HG03469 (cell line): Measurements from ENCODE around the gene KLHL18.
"Not testable (repeated sequence)": the region's sequence is repeated elsewhere in the genome, so short reads cannot be mapped to it uniquely, and the experiment has no call there.

Experiments used
- ATAC-seq: cut with Tn5 transposase; IDR thresholded peaks from one replicate; pipeline ENCODE4 v1.9.1; 2021; ENCODE audit warnings: mild to moderate bottlenecking, moderate library complexity, moderate number of reproducible peaks; ENCODE audit not compliant: unreplicated experiment

KLHL18 gene

GRCh38 chr3:47310391-47310790, 27.6 kb downstream of the KLHL18 start:
- ATAC-seq: no peak

GRCh38 chr3:47313341-47314055, 30.8 kb downstream of the KLHL18 start:
- ATAC-seq: no peak

GRCh38 chr3:47314056-47314764, 31.5 kb downstream of the KLHL18 start:
- no peak for ATAC-seq

DNA sequence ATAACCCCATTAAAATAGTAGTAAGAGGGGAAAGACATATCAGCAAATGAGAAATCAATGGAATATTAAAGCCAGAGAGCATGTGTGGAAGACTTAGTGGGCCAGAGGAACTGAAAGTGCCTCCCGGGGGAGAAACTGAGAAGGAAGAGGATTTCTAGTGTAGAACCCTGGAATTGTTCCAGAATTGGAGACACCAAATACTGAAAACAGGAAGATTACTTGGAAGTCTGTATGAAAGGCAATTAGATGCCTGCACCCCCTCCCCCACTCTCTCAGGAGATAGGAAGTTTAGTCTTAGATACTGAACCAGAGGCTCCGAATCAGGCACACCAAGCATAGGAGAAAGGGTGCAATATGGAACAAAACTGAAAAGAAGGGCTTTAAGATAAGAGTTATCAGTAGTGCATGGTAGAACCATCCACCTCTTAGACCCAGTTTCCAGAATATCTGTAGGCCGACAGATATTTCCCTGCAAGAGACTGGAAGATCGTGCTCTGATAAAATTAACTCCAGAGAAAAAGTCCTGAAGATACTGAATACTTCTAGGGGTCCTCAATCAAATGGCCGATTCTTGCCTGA, 32.4 kb downstream of the KLHL18 start:
- ATAC-seq: no peak

DNA sequence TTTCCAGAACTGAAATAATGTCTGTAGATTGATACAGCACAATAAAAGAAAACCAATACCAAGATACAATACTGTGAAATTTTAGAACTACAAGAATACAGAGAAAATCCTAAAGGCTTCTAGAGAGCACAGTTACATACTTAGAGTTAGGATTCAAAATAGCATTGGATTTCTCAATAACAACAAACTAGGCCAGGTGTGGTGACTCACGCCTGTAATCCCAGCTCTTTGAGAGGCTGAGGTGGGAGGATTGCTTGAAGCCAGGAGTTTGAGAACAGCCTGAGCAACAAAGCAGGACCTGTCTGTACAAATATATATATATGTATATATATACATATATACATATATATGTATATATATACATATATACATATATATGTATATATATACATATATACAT, 33.4 kb downstream of the KLHL18 start:
- ATAC-seq: not testable (repeated sequence)

- ATAC-seq: no peak
These were observed 36.2 kb downstream of the KLHL18 start for GRCh38 chr3:47318916-47319315.

DNA sequence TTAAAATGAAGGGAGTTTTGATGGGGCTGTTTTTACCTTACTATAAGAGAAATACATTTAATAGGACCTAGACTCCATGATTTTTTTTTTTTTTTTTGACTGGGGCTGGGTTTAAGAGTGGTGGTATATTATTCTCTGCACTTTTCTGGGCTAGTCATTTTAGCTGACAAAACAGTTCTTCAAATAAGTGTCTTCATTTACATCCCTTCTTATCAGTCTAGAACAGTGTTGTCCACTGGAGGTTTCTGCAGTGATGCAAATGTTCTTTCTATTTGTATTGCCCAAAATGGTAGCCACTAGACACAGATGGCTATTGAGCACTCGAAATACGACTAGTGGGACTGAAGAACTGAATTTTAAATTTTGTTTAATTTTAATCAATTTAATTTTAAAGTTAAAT, 37.2 kb downstream of the KLHL18 start:
- ATAC-seq: no peak

GRCh38 chr3:47323431-47324277, 40.9 kb downstream of the KLHL18 start:
- no peak for ATAC-seq

GRCh38 chr3:47324278-47324865, 41.6 kb downstream of the KLHL18 start:
- no peak for ATAC-seq

DNA sequence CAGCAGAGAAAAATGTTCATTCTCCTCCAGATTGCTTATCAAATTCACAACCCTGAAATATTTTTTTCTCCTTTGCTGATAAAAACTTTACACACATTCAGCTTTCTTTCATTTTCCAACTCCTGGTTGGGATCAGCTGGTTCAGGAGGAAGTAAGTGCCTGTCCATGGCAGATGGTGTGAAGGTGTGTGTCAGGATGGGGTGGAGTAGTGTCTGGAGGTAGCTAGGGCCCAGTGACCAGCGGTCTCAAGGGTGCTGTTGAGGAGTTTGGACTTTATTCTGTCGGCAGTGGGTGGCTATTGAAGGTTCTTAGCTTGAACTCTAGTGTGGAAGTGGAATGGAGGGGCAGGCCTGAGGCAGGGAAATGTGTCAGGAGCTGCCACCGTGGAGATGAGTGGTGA, 51.2 kb downstream of the KLHL18 start:
- ATAC-seq: no peak

DNA sequence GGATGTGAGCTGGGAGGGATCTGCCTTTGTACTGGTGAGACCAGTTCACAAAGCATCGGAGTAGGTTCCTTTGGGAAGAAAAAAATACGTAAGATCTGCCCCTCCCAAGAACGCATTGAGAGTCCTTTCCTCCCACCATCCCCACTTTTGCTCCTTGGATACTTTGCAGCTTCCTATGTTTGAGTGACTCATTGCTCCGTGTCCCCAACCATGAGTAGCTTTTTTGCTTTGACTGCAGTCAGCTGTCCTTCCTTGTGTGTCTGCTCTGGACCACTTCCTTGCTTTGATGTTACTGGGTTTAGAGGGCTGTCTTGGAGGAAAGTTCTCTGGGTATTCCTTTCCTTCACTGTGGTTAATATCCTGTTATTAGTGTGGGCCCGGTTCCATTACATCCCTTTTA, 54.9 kb downstream of the KLHL18 start:
- no peak for ATAC-seq

DNA sequence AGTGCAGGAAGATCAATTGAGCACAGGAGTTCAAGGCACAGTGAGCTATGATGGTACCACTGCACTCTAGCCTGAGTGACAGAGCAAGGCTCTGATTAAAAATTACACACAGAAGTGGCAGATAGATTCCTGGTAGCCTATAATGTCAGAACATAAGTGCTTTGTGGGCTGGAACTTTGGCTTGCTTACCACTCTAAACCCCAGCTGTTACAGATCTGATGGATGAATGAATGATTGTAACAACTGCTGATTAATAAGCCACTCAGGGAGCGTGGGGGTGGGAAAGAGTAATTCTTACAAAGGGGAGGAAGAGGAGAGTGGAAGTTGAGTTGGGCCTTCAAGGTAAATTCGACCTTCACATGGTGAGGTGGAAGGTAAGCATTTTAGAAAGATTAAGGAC, 57.2 kb downstream of the KLHL18 start:
- ATAC-seq: no peak

GRCh38 chr3:47340866-47341265, 58.1 kb downstream of the KLHL18 start:
- no peak for ATAC-seq

DNA sequence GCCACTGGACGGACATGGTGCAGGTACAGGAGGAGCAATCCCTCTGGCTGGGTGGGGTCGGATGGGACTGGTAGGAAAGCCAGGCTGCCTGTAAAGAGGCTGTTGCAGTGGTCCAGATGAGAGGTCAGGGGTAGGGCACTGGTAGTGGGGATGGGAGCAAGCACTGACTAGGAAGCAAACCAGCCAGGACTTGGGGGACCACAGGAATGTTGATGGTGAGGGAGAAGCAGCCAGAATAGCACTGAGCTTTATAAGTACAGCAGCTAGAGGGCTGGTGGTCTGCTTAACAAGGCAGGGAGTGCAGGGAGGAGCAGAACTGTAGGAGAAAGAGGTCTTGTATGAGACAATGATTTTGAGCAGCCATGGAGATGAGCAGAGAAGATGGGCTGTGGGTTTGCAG, 59.4 kb downstream of the KLHL18 start:
- no peak for ATAC-seq

GRCh38 chr3:47342812-47343211, 60.1 kb downstream of the KLHL18 start:
- no peak for ATAC-seq

- ATAC-seq: no peak
These were observed 60.8 kb downstream of the KLHL18 start for GRCh38 chr3:47343471-47343971.

GRCh38 chr3:47344971-47345370, 62.2 kb downstream of the KLHL18 start:
- ATAC-seq: no peak

GRCh38 chr3:47347217-47347801, 64.6 kb downstream of the KLHL18 start:
- ATAC-seq: peak; percentile 63

DNA sequence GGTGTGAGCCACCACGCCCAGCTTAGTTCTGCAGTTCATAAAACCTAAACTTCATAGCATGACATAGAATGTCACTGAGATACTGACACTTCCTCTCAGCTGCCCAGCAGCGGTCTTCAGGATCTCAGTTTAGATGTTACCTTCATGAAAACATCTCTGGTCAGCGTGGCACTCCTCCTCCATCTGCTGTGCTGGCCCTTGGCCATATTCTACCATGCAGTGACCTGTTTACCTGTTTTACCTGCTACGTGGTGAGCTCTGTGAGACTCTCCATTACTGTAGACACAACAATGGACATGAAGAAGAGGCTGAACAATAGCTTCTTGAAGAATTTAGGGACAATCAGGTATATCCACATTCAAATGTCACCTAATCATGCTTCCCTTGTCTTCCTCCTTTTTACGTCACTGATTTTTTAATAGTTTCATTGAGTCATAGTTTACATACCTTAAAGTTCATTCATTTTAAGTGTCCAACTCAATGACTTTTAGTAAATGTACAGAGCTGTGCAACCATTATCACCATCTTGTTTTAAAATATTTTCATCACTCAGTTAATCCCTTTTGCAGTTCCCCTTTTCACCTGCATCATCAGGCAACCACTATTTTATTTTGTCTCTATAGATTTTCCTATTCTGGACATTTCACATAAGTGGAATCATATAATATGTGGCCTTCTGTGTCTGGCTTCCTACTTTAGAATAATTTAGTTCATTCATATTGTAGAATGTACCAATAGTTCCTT, 65.8 kb downstream of the KLHL18 start:
- ATAC-seq: no peak

GRCh38 chr3:47355010-47355409, 72.3 kb downstream of the KLHL18 start:
- ATAC-seq: no peak
